OCI-LY7 (cell line): ENCODE results near the gene AQP12A. TPM values are rescaled to one million over a fixed set of nuclear protein-coding genes. Genes with fewer than 3 reads are reported as not detected.
"Not testable (repeated sequence)": the region's sequence is repeated elsewhere in the genome, so short reads cannot be mapped to it uniquely, and the experiment has no call there.

Experiments used
- BruUV-seq: library from RNA; stranded (reverse); fragments of 400-500 nt; replicated peaks from 2 replicates; lab custom pipeline; 2021; lab: Mats Ljungman, UMichigan
- CTCF ChIA-PET: fragments of 300-600 bp; sonication (Branson Sonifier 250); formaldehyde crosslinking; loops from one replicate; lab custom pipeline; 2022; ENCODE audit warnings: antibody characterized with exemption; ENCODE audit not compliant: unreplicated experiment; lab: Charles Lee
- POLR2A ChIA-PET: fragments of 300-600 bp; sonication (Branson Sonifier 250); formaldehyde crosslinking; loops from one replicate; lab custom pipeline; 2022; ENCODE audit warnings: antibody characterized with exemption; lab: Charles Lee
- DNase-seq: peaks from one replicate; pipeline ENCODE4 v3.0.0-alpha.2; 2015; ENCODE audit warnings: low spot score
- H2AFZ ChIP-seq: fragments of 200-600 bp; sonication (generic), shearing (Covaris generic); 2 replicates; pipeline ENCODE4 v1.6.1; 2014; ENCODE audit warnings: mild to moderate bottlenecking, antibody characterized with exemption, low read length, moderate library complexity
- H3K27ac ChIP-seq: fragments of 200-600 bp; sonication (generic); 2 replicates; pipeline ENCODE4 v1.5.1; 2014; ENCODE audit warnings: mixed run types, low read depth, mild to moderate bottlenecking, moderate library complexity, low read length, inconsistent platforms; ENCODE audit not compliant: poor library complexity, severe bottlenecking
- H3K36me3 ChIP-seq: fragments of 200-600 bp; sonication (generic); 2 replicates; pipeline ENCODE4 v1.6.1; 2014; ENCODE audit warnings: mild to moderate bottlenecking, antibody characterized with exemption, low read length, moderate library complexity, mixed read lengths; ENCODE audit not compliant: insufficient read depth
- H3K4me1 ChIP-seq: fragments of 200-600 bp; sonication (generic); 2 replicates; pipeline ENCODE4 v1.5.1; 2014; ENCODE audit warnings: mild to moderate bottlenecking, low read length; ENCODE audit not compliant: insufficient read depth, poor library complexity, severe bottlenecking
- H3K4me2 ChIP-seq: fragments of 200-600 bp; sonication (generic); 2 replicates; pipeline ENCODE4 v1.6.1; 2014; ENCODE audit warnings: mild to moderate bottlenecking, low read length
- H3K4me3 ChIP-seq: fragments of 200-600 bp; sonication (generic); 2 replicates; pipeline ENCODE4 v1.5.1; 2014; ENCODE audit warnings: mild to moderate bottlenecking, low read depth, low read length; ENCODE audit not compliant: poor library complexity, severe bottlenecking
- H3K79me2 ChIP-seq: fragments of 200-600 bp; sonication (generic); 2 replicates; pipeline ENCODE4 v1.6.1; 2016; ENCODE audit warnings: low read depth, mild to moderate bottlenecking, low read length, moderate library complexity, mixed read lengths; ENCODE audit not compliant: insufficient read depth
- H3K9me2 ChIP-seq: fragments of 200-600 bp; sonication (generic); 2 replicates; pipeline ENCODE4 v1.6.1; 2016; ENCODE audit warnings: mild to moderate bottlenecking, low read length, mixed read lengths; ENCODE audit not compliant: insufficient read depth
- H3K9me3 ChIP-seq: fragments of 200-600 bp; sonication (generic); 2 replicates; pipeline ENCODE4 v1.6.1; 2014; ENCODE audit warnings: mild to moderate bottlenecking, mixed run types, low read length, mixed read lengths
- H4K20me1 ChIP-seq: fragments of 200-600 bp; sonication (generic); 2 replicates; pipeline ENCODE4 v1.6.1; 2014; ENCODE audit warnings: mild to moderate bottlenecking, antibody characterized with exemption, low read length, moderate library complexity, mixed read lengths; ENCODE audit not compliant: insufficient read depth
- CTCF ChIP-seq: fragments of 200-600 bp; sonication (generic); conservative IDR thresholded peaks from 2 replicates; pipeline ENCODE4 v1.5.1; 2014; ENCODE audit warnings: mild to moderate bottlenecking, antibody characterized with exemption, low read length, moderate library complexity, mixed read lengths
- EZH2phosphoT487 ChIP-seq: fragments of 200-600 bp; sonication (generic); IDR thresholded peaks from 2 replicates; pipeline ENCODE4 v1.6.1; 2018; ENCODE audit warnings: low read depth, borderline replicate concordance, mild to moderate bottlenecking, mixed run types, antibody characterized with exemption, low read length, moderate library complexity, mixed read lengths
- intact Hi-C: fragments of 100-400 bp; cut with micrococcal nuclease; formaldehyde crosslinking; loops from one replicate; pipeline ENCODE4 v1.10.0; 2022; ENCODE audit not compliant: unreplicated experiment
- total RNA-seq, 2 experiments: library from RNA; depleted of rRNA in 1 of 2; stranded (reverse); fragments of >200 nt in 1 of 2; shearing (Covaris generic) in 1 of 2; gene quantifications; 2 replicates each; pipeline ENCODE4 v1.2.3, GENCODE V29; 2014 to 2022

Gene AQP12A
- total RNA-seq, 2 experiments from 2014 or later = not detected

GRCh38 chr2:240670950-240671349, 20.7 kb upstream of the AQP12A start:
- intact Hi-C loops = no loop called here
- no peak overlapping the region for H3K4me3 ChIP-seq
- H3K27ac ChIP-seq = no peak overlapping the region
- H3K9me2 ChIP-seq = no peaks in the 10 kb centered on the region
- ChIA-PET POLR2A (no interaction called here), CTCF (no interaction called here)
- no TSS peak for BruUV-seq
- H4K20me1 ChIP-seq = no peaks in the 10 kb centered on the region
- H3K4me2 ChIP-seq = no peak overlapping the region
- no peak for DNase-seq
- H3K79me2 ChIP-seq = no peaks in the 10 kb centered on the region
- no peaks in the 10 kb centered on the region for H3K36me3 ChIP-seq
- H3K4me1 ChIP-seq = no peaks in the 10 kb centered on the region
- no peaks in the 10 kb centered on the region for H3K9me3 ChIP-seq
- H2AFZ ChIP-seq = no peak overlapping the region
- TF ChIP-seq EZH2phosphoT487 (no peak), CTCF (no peak)

GRCh38 chr2:240672076-240672700, 19.5 kb upstream of the AQP12A start:
- ChIA-PET CTCF (interaction anchor here (0.6 kb wide), 1 partner anchor 103 kb away, joined by 3 read pairs; no protein-coding TSS in a partner anchor), POLR2A (no interaction called here)
- TF ChIP-seq CTCF (no peak), EZH2phosphoT487 (no peak)
- Histone ChIP-seq H3K9me2 (no peaks in the 10 kb centered on the region), H4K20me1 (no peaks in the 10 kb centered on the region), H3K36me3 (no peaks in the 10 kb centered on the region), H3K27ac (no peak overlapping the region), H3K4me2 (no peak overlapping the region), H2AFZ (no peak overlapping the region), H3K4me1 (no peaks in the 10 kb centered on the region), H3K9me3 (no peaks in the 10 kb centered on the region), H3K79me2 (no peaks in the 10 kb centered on the region), H3K4me3 (no peak overlapping the region)
- intact Hi-C loops = no loop called here
- no peak for DNase-seq
- no TSS peak for BruUV-seq

GRCh38 chr2:240672701-240673190, 18.9 kb upstream of the AQP12A start:
- no peak for DNase-seq
- Histone ChIP-seq H3K4me2 (no peak overlapping the region), H3K36me3 (no peaks in the 10 kb centered on the region), H3K4me1 (no peaks in the 10 kb centered on the region), H3K27ac (no peak overlapping the region), H3K79me2 (no peaks in the 10 kb centered on the region), H2AFZ (no peak overlapping the region), H3K4me3 (no peak overlapping the region), H4K20me1 (no peaks in the 10 kb centered on the region), H3K9me2 (no peaks in the 10 kb centered on the region), H3K9me3 (no peaks in the 10 kb centered on the region)
- no peak for TF ChIP-seq EZH2phosphoT487
- TF ChIP-seq CTCF = no peak
- no TSS peak for BruUV-seq
- POLR2A ChIA-PET = no interaction called here
- intact Hi-C loops = no loop called here
- CTCF ChIA-PET = no interaction called here

- H3K27ac ChIP-seq, H3K79me2 ChIP-seq, H3K9me2 ChIP-seq, H3K4me2 ChIP-seq, H3K4me3 ChIP-seq, H3K4me1 ChIP-seq, H4K20me1 ChIP-seq, POLR2A ChIA-PET, H3K36me3 ChIP-seq, H2AFZ ChIP-seq, DNase-seq, BruUV-seq, intact Hi-C loops, H3K9me3 ChIP-seq: not testable (repeated sequence)
- CTCF ChIA-PET = interaction anchor here (0.7 kb wide), 1 partner anchor 91 kb away, joined by 6 read pairs; no protein-coding TSS in a partner anchor
Observed at GRCh38 chr2:240674461-240675184, 17.0 kb upstream of the AQP12A start.
